Parathyroid adenoma (tissue), 2 donors: ENCODE measurements around the gene GRAMD2A.

Experiments used
- H2AFZ ChIP-seq: fragments of 300-600 bp; sonication (generic); one replicate; pipeline ENCODE4 v1.7.0; 2017; ENCODE audit warnings: antibody characterized with exemption, mild to moderate bottlenecking
- H3K27ac ChIP-seq: fragments of 300-600 bp; sonication (generic); one replicate; pipeline ENCODE4 v1.7.0; 2017
- H3K27me3 ChIP-seq: fragments of 300-600 bp; sonication (generic); one replicate; pipeline ENCODE4 v1.7.0; 2017; ENCODE audit warnings: low read length; ENCODE audit not compliant: control insufficient read depth, insufficient read depth
- H3K36me3 ChIP-seq: fragments of 300-600 bp; sonication (generic); one replicate; pipeline ENCODE4 v1.7.0; 2017; ENCODE audit warnings: low read length; ENCODE audit not compliant: control insufficient read depth, insufficient read depth
- H3K4me1 ChIP-seq: fragments of 300-600 bp; sonication (generic); one replicate; pipeline ENCODE4 v1.7.0; 2017; ENCODE audit warnings: control low read depth
- H3K4me2 ChIP-seq: fragments of 300-600 bp; sonication (generic); one replicate; pipeline ENCODE4 v1.7.0; 2017; ENCODE audit warnings: low read length
- H3K4me3 ChIP-seq: fragments of 300-600 bp; sonication (generic); one replicate; pipeline ENCODE4 v1.7.0; 2017; ENCODE audit warnings: low read depth, low read length
- H3K79me2 ChIP-seq: fragments of 300-600 bp; sonication (generic); one replicate; pipeline ENCODE4 v1.7.0; 2017; ENCODE audit warnings: control low read depth
- H3K9ac ChIP-seq: fragments of 300-600 bp; sonication (generic); one replicate; pipeline ENCODE4 v1.7.0; 2017; ENCODE audit warnings: mild to moderate bottlenecking
- H3K9me3 ChIP-seq: fragments of 300-600 bp; sonication (generic); one replicate; pipeline ENCODE4 v1.7.0; 2017; ENCODE audit warnings: low read length; ENCODE audit not compliant: control insufficient read depth
- TF ChIP-seq, protein P1 (sequence below): fragments of 300-600 bp; sonication (generic); IDR thresholded peaks from one replicate; pipeline ENCODE4 v1.7.0; 2017; ENCODE audit warnings: antibody characterized with exemption, mild to moderate bottlenecking
- donor health status: primary hyperparathyroidism.

The GRAMD2A gene

DNA sequence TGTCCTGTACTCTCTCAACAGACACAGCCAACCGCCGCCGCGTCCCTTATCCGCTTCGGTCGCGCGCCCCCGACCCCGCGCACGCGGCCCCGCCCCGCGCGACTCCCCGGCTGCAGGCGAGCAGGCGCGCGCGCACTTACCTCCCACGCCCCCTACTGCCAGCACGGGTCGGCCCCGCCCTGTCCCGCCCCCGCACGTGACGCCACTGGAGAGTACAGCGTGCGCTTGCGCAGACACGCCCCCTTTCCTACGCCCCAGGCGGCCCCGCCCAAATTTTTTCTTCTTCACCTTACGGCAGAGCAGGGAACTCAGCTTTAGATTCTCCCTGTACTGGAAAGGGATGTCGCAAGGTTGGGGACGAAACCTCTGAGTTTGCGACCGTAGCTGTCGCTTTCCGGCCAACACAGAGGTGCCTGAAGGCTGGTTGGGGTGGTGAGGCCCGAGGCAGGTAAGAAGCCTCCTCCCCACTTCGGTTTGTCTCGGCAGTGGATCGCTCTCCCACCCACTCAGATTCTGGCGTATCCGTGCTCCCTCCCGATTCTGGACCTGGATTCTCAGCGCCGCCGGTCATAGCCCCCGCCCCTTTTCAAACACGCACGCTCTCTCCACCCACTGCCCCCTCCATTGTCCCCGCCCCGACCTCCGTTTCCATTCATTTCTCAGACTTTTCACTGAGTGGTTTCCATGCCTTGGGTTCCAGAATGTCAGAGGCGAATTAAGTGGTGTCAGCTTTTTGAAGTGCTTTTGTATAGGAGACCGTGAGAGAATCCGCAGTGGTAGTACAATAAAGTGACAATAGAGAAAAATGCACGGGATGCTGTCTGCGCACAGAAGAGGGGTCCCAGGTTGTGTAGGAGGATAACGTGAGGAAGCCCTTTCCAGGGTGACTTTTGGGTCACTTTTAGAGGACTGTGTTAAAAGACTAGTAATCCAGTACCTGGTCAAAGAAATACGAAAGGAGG lies 79.3 kb downstream of the GRAMD2A start, which contains the start of the genes MYO9A and SENP8:
Gene MYO9A (minus strand): TSS at position 134 of the 962 bp plus-strand sequence. CDS start 71,587 bp downstream, outside the sequence.
Gene SENP8 (plus strand): TSS at position 387 of the 962 bp plus-strand sequence. CDS start 21,221 bp downstream, outside the sequence.
- H3K4me3 ChIP-seq, result peak within 1 kb of the TSS; percentile 70
- H3K9ac ChIP-seq, result no peak within 1 kb of the TSS
- peak within 1 kb of the TSS; percentile 92 for H3K27ac ChIP-seq
- peak within 1 kb of the TSS; percentile 95 for H3K4me2 ChIP-seq
- no peaks in the 10 kb centered on the region for H3K27me3 ChIP-seq
- peaks cover 3% of the 10 kb centered on the region for H3K79me2 ChIP-seq
- TF ChIP-seq, protein P1, sequence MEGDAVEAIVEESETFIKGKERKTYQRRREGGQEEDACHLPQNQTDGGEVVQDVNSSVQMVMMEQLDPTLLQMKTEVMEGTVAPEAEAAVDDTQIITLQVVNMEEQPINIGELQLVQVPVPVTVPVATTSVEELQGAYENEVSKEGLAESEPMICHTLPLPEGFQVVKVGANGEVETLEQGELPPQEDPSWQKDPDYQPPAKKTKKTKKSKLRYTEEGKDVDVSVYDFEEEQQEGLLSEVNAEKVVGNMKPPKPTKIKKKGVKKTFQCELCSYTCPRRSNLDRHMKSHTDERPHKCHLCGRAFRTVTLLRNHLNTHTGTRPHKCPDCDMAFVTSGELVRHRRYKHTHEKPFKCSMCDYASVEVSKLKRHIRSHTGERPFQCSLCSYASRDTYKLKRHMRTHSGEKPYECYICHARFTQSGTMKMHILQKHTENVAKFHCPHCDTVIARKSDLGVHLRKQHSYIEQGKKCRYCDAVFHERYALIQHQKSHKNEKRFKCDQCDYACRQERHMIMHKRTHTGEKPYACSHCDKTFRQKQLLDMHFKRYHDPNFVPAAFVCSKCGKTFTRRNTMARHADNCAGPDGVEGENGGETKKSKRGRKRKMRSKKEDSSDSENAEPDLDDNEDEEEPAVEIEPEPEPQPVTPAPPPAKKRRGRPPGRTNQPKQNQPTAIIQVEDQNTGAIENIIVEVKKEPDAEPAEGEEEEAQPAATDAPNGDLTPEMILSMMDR, result peak; percentile 16
- peak within 1 kb of the TSS; percentile 84 for H2AFZ ChIP-seq
- H3K36me3 ChIP-seq, result no peaks in the 10 kb centered on the region
- no peaks in the 10 kb centered on the region for H3K9me3 ChIP-seq
- no peaks in the 10 kb centered on the region for H3K4me1 ChIP-seq

DNA sequence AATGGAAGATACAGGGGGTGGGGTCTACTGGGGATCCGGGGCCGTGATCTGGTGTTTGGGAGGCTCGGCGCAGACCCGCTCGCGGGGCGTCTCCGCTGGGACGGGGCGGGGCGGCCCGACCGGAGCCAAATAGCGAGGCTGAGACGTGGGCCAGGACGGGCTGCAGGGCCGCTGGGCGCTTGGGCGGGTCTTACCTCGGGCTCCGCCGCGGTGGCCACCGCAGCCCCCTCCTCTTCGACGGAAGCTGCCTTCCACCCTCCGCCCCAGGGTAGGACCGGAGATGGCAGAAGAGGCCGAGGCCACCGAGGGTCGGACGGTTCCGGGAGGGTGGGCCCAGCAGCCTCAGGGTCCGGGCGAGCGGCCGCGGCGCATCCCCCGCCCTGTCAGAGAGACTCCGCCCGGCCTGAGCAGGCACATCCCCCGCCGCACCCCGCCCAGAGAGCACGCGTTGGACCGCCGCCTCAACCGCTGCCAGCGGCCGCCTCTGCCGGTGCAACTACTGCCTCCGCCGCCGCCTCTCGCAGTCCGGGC lies 80.0 kb downstream of the GRAMD2A start:
- TF ChIP-seq, protein P1, result no peak
- Histone ChIP-seq H3K4me1 (no peaks in the 10 kb centered on the region), H3K4me2 (peak overlapping the region; percentile 95), H3K4me3 (peak overlapping the region; percentile 70), H3K36me3 (no peaks in the 10 kb centered on the region), H3K27me3 (no peaks in the 10 kb centered on the region), H3K27ac (peak overlapping the region; percentile 72), H3K79me2 (peaks cover 3% of the 10 kb centered on the region), H3K9ac (no peak overlapping the region), H3K9me3 (no peaks in the 10 kb centered on the region), H2AFZ (peak overlapping the region; percentile 84)

DNA sequence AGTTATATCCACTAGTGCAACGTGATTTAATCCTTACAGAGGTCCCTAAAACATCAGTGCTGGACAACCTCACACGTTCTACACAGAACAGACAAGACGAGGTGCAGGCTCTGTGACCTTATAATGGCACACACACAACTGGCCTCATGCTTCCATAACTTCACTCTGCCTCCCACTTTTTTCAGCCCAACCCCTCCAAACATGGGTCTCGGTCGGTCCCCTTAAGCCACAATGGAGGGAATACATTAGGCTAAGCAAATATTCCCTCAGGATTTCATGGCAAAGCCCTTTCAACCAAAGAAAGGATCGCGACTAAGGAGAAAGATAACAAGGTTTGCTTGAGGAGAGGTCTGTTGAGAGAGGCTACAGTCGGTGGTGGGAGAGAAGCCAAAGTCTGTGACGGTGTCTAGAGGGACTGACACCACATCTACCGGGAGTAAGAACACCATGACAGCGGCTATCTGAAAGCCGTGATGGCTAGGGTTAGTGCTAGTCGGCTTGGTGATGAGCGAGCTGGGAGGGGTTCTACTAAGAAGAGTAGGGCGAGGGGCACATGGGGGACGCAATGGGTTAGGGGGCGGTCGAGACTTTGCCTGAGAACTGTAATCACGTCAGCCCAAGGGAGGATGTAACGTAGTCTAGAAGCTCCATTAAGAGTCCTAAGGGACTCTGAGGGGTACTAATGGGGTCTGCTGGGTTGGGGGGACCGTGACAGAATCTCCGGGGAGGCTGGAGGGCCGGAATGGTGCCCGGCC lies 80.7 kb downstream of the GRAMD2A start:
- H3K9ac ChIP-seq, result no peak overlapping the region
- peak overlapping the region; percentile 84 for H2AFZ ChIP-seq
- H3K36me3 ChIP-seq, result no peaks in the 10 kb centered on the region
- peak overlapping the region; percentile 72 for H3K27ac ChIP-seq
- TF ChIP-seq, protein P1, result no peak
- H3K79me2 ChIP-seq, result peaks cover 3% of the 10 kb centered on the region
- peak overlapping the region; percentile 70 for H3K4me3 ChIP-seq
- peak overlapping the region; percentile 95 for H3K4me2 ChIP-seq
- H3K27me3 ChIP-seq, result no peaks in the 10 kb centered on the region
- H3K4me1 ChIP-seq, result no peaks in the 10 kb centered on the region
- no peaks in the 10 kb centered on the region for H3K9me3 ChIP-seq

DNA sequence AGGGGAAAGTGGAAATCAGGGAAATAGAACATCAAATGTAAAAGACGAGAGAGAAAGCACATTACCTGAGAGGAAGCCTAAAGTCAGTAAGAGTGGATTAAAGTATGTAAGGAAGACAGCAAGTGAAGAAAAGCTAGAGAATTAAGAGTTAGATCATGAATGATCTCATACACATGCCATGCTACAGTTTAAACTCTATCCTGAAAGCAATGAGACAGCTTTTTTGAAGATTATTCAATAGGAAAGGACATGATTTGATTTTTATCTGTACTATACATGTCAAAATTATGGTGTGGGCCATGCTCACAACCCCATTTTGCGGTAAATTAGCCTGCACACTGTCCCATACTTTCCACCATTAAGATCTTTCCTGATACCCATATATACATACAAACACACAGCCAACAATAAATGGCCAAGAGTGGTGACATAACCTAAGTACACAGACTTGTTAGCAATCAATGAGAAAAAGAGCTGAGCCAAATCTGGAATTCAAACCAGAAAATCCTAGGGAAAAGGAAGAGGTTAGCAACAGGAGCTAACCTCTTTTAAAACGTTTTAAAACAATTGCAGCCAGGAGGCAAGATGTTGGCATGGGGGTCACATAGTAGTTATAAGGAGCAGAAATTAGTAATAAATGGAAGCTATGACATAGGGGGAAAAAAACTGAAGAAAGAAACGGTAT lies 84.1 kb downstream of the GRAMD2A start:
- H3K9ac ChIP-seq, result no peak overlapping the region
- H2AFZ ChIP-seq, result no peak overlapping the region
- H3K27ac ChIP-seq, result no peak overlapping the region
- H3K36me3 ChIP-seq, result no peaks in the 10 kb centered on the region
- no peaks in the 10 kb centered on the region for H3K9me3 ChIP-seq
- H3K4me2 ChIP-seq, result no peak overlapping the region
- TF ChIP-seq, protein P1, result no peak
- H3K79me2 ChIP-seq, result peaks cover 8% of the 10 kb centered on the region
- no peak overlapping the region for H3K4me3 ChIP-seq
- no peaks in the 10 kb centered on the region for H3K27me3 ChIP-seq
- no peaks in the 10 kb centered on the region for H3K4me1 ChIP-seq
